IPS-18a (cell line): ENCODE results near the gene CCDC51.

Experiments used
- H3K27ac ChIP-seq: one replicate; pipeline ENCODE4 v1.5.1; 2013; ENCODE audit warnings: low read length
- H3K27me3 ChIP-seq: one replicate; pipeline ENCODE4 v1.6.1; 2013; ENCODE audit warnings: mild to moderate bottlenecking, low read length; ENCODE audit not compliant: control insufficient read depth, insufficient read depth
- H3K36me3 ChIP-seq: one replicate; pipeline ENCODE4 v1.6.1; 2013; ENCODE audit warnings: low read depth, low read length; ENCODE audit not compliant: control insufficient read depth
- H3K4me1 ChIP-seq: one replicate; pipeline ENCODE4 v1.6.1; 2013; ENCODE audit warnings: low read depth, low read length; ENCODE audit not compliant: control insufficient read depth
- H3K4me3 ChIP-seq: one replicate; pipeline ENCODE4 v1.5.1; 2013; ENCODE audit warnings: low read length
- H3K9ac ChIP-seq: one replicate; pipeline ENCODE4 v1.6.1; 2013; ENCODE audit warnings: mild to moderate bottlenecking, low read length, moderate library complexity
- H3K9me3 ChIP-seq: one replicate; pipeline ENCODE4 v1.6.1; 2013; ENCODE audit warnings: low read depth, low read length; ENCODE audit not compliant: control insufficient read depth

Gene CCDC51

GRCh38 chr3:48423883-48424695, 15.8 kb downstream of the CCDC51 start:
- H3K9ac ChIP-seq: no peak overlapping the region
- peaks cover 36% of the 10 kb centered on the region for H3K36me3 ChIP-seq
- no peaks in the 10 kb centered on the region for H3K9me3 ChIP-seq
- H3K27ac ChIP-seq: no peak overlapping the region
- no peaks in the 10 kb centered on the region for H3K27me3 ChIP-seq
- peaks cover 10% of the 10 kb centered on the region for H3K4me1 ChIP-seq
- H3K4me3 ChIP-seq: no peak overlapping the region

GRCh38 chr3:48423241-48423882, 16.6 kb downstream of the CCDC51 start:
- Histone ChIP-seq H3K4me1 (peaks cover 10% of the 10 kb centered on the region), H3K4me3 (no peak overlapping the region), H3K36me3 (peaks cover 43% of the 10 kb centered on the region), H3K27me3 (no peaks in the 10 kb centered on the region), H3K27ac (no peak overlapping the region), H3K9me3 (no peaks in the 10 kb centered on the region), H3K9ac (no peak overlapping the region)

- Histone ChIP-seq H3K9ac (no peak overlapping the region), H3K27me3 (no peaks in the 10 kb centered on the region), H3K4me1 (peaks cover 4% of the 10 kb centered on the region), H3K36me3 (peaks cover 50% of the 10 kb centered on the region), H3K27ac (no peak overlapping the region), H3K4me3 (no peak overlapping the region), H3K9me3 (no peaks in the 10 kb centered on the region)
Observed at GRCh38 chr3:48422681-48423080, 17.2 kb downstream of the CCDC51 start.

- Histone ChIP-seq H3K4me1 (peaks cover under 1% of the 10 kb centered on the region), H3K27me3 (no peaks in the 10 kb centered on the region), H3K4me3 (no peak overlapping the region), H3K9me3 (no peaks in the 10 kb centered on the region), H3K27ac (no peak overlapping the region), H3K9ac (no peak overlapping the region), H3K36me3 (peaks cover 54% of the 10 kb centered on the region)
Observed at GRCh38 chr3:48422272-48422671, 17.6 kb downstream of the CCDC51 start.

GRCh38 chr3:48420561-48420960, 19.4 kb downstream of the CCDC51 start:
- H3K36me3 ChIP-seq: peaks cover 70% of the 10 kb centered on the region
- H3K4me3 ChIP-seq: no peak overlapping the region

GRCh38 chr3:48419597-48419996, 20.3 kb downstream of the CCDC51 start:
- Histone ChIP-seq H3K4me1 (no peaks in the 10 kb centered on the region), H3K27me3 (no peaks in the 10 kb centered on the region), H3K9ac (no peak overlapping the region), H3K9me3 (no peaks in the 10 kb centered on the region), H3K36me3 (peaks cover 80% of the 10 kb centered on the region), H3K27ac (no peak overlapping the region), H3K4me3 (no peak overlapping the region)

More at GRCh38 chr3:48420561-48420960, 19.4 kb downstream of the CCDC51 start:
- H3K27ac ChIP-seq: no peak overlapping the region
- no peak overlapping the region for H3K9ac ChIP-seq
- H3K27me3 ChIP-seq: no peaks in the 10 kb centered on the region
- no peaks in the 10 kb centered on the region for H3K9me3 ChIP-seq
- H3K4me1 ChIP-seq: no peaks in the 10 kb centered on the region

GRCh38 chr3:48419149-48419548, 20.8 kb downstream of the CCDC51 start:
- H3K36me3 ChIP-seq: peaks cover 80% of the 10 kb centered on the region

GRCh38 chr3:48418651-48419050, 21.3 kb downstream of the CCDC51 start:
- H3K4me3 ChIP-seq: no peak overlapping the region
- peaks cover 84% of the 10 kb centered on the region for H3K36me3 ChIP-seq
- H3K27me3 ChIP-seq: no peaks in the 10 kb centered on the region
- no peaks in the 10 kb centered on the region for H3K4me1 ChIP-seq
- no peak overlapping the region for H3K27ac ChIP-seq
- H3K9me3 ChIP-seq: no peaks in the 10 kb centered on the region
- H3K9ac ChIP-seq: no peak overlapping the region

More at GRCh38 chr3:48419149-48419548, 20.8 kb downstream of the CCDC51 start:
- Histone ChIP-seq H3K4me3 (no peak overlapping the region), H3K9me3 (no peaks in the 10 kb centered on the region), H3K4me1 (no peaks in the 10 kb centered on the region), H3K27me3 (no peaks in the 10 kb centered on the region), H3K9ac (no peak overlapping the region), H3K27ac (no peak overlapping the region)

- Histone ChIP-seq H3K4me1 (no peaks in the 10 kb centered on the region), H3K27ac (no peak overlapping the region), H3K36me3 (peaks cover 84% of the 10 kb centered on the region), H3K4me3 (no peak overlapping the region), H3K9me3 (no peaks in the 10 kb centered on the region), H3K9ac (no peak overlapping the region), H3K27me3 (no peaks in the 10 kb centered on the region)
Observed at GRCh38 chr3:48418140-48418539, 21.8 kb downstream of the CCDC51 start.

- H3K36me3 ChIP-seq: peaks cover 88% of the 10 kb centered on the region
- H3K9me3 ChIP-seq: no peaks in the 10 kb centered on the region
- H3K27ac ChIP-seq: no peak overlapping the region
- no peak overlapping the region for H3K4me3 ChIP-seq
- no peaks in the 10 kb centered on the region for H3K4me1 ChIP-seq
- H3K27me3 ChIP-seq: no peaks in the 10 kb centered on the region
- H3K9ac ChIP-seq: no peak overlapping the region
Observed at GRCh38 chr3:48417529-48418108, 22.3 kb downstream of the CCDC51 start.

GRCh38 chr3:48416546-48416945, 23.4 kb downstream of the CCDC51 start:
- Histone ChIP-seq H3K9ac (no peak overlapping the region), H3K4me3 (no peak overlapping the region), H3K9me3 (no peaks in the 10 kb centered on the region), H3K4me1 (no peaks in the 10 kb centered on the region), H3K27ac (no peak overlapping the region), H3K36me3 (peaks cover 95% of the 10 kb centered on the region), H3K27me3 (no peaks in the 10 kb centered on the region)
